ENCODE measurements around the gene LONRF2.

DNA sequence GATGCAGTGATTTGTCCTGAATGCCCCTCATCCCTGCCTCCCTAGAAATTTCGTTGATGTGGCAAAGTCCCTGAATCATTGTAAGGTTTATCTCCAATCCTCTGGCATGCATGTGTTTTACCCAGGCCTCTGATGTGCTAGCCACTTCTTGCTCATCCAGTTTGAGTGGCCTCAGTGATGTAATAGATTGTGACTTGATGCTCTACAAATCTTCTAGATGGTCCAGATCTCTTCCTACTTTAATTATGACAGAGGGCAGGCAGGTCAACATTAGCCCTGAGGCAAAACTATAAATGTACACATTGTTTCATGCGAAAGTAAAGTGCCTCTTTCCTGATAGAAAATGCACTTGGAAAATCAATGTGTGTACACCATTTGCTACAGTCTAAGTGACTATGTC, 54.5 kb downstream of the LONRF2 start:
- no peak for TF ChIP-seq POLR2A (IDR thresholded peaks at IDR 0.05)
- TF ChIP-seq, protein P1, sequence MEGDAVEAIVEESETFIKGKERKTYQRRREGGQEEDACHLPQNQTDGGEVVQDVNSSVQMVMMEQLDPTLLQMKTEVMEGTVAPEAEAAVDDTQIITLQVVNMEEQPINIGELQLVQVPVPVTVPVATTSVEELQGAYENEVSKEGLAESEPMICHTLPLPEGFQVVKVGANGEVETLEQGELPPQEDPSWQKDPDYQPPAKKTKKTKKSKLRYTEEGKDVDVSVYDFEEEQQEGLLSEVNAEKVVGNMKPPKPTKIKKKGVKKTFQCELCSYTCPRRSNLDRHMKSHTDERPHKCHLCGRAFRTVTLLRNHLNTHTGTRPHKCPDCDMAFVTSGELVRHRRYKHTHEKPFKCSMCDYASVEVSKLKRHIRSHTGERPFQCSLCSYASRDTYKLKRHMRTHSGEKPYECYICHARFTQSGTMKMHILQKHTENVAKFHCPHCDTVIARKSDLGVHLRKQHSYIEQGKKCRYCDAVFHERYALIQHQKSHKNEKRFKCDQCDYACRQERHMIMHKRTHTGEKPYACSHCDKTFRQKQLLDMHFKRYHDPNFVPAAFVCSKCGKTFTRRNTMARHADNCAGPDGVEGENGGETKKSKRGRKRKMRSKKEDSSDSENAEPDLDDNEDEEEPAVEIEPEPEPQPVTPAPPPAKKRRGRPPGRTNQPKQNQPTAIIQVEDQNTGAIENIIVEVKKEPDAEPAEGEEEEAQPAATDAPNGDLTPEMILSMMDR (IDR thresholded peaks at IDR 0.05), result no peak

Measured in breast epithelium (tissue), 3 donors.